HCT116 (cell line): ENCODE results near the gene FREM1.

Source experiments
- ATF3 ChIP-seq: IDR thresholded peaks from 2 replicates; pipeline ENCODE4 v1.6.1; 2012
- CTCF ChIP-seq, 3 experiments: fragments of 200-600 bp in 1 of 3; sonication (generic) in 1 of 3; IDR thresholded peaks in 2 of 3; conservative IDR thresholded peaks in 1 of 3; 2 replicates each; pipeline ENCODE4 v1.5.1; 2012 to 2017; ENCODE audit warnings: low read depth in 2 of 3, low read length in 2 of 3, antibody characterized with exemption in 1 of 3, borderline replicate concordance in 1 of 3, control low read depth in 1 of 3, mild to moderate bottlenecking in 1 of 3, mixed read lengths in 1 of 3, mixed run types in 1 of 3, moderate library complexity in 1 of 3; ENCODE audit not compliant: insufficient read depth in 1 of 3
- EZH2 ChIP-seq: fragments of 200-600 bp; sonication (generic); IDR thresholded peaks from 2 replicates; pipeline ENCODE4 v1.6.1; 2017; ENCODE audit warnings: antibody characterized with exemption, mixed run types
- EZH2phosphoT487 ChIP-seq: fragments of 200-600 bp; IDR thresholded peaks from 2 replicates; pipeline ENCODE4 v1.6.1; 2018; ENCODE audit warnings: antibody characterized with exemption, borderline replicate concordance
- JUND ChIP-seq: IDR thresholded peaks from 2 replicates; pipeline ENCODE4 v1.6.1; 2012
- MAX ChIP-seq: IDR thresholded peaks from 2 replicates; pipeline ENCODE4 v1.6.1; 2012
- RAD21 ChIP-seq: IDR thresholded peaks from 2 replicates; pipeline ENCODE4 v1.6.1; 2012; ENCODE audit warnings: low read depth, mild to moderate bottlenecking
- REST ChIP-seq: IDR thresholded peaks from 2 replicates; pipeline ENCODE4 v1.6.1; 2012; ENCODE audit warnings: low read depth
- SP1 ChIP-seq: IDR thresholded peaks from 2 replicates; pipeline ENCODE4 v1.6.1; 2012; ENCODE audit warnings: low read depth
- SRF ChIP-seq: IDR thresholded peaks from 2 replicates; pipeline ENCODE4 v1.6.1; 2012; ENCODE audit warnings: low read depth
- YY1 ChIP-seq: IDR thresholded peaks from 2 replicates; pipeline ENCODE4 v1.6.1; 2011; ENCODE audit warnings: low read length, low read depth, moderate library complexity, mild to moderate bottlenecking; ENCODE audit not compliant: insufficient replicate concordance; ENCODE audit errors: extremely low read depth

GRCh38 chr9:14719231-14719923, 190.9 kb downstream of the FREM1 start:
- TF ChIP-seq RAD21 (no peak), CTCF (IDR thresholded peaks at IDR 0.05 in 2 of 3, conservative IDR thresholded peaks at IDR 0.05 in 1 of 3; ENCODE audit: borderline replicate concordance in 1 of 3, insufficient read depth in 1 of 3, low read depth in 2 of 3, low read length in 2 of 3) (no peak), EZH2 (no peak), REST (no peak), YY1 (no peak), MAX (no peak), ATF3 (no peak), SP1 (no peak), JUND (no peak), SRF (no peak), EZH2phosphoT487 (no peak)
